ENCODE results near the gene CYP1A2. TPM values are rescaled to one million over a fixed set of nuclear protein-coding genes. Genes with fewer than 3 reads are reported as not detected.
"Not testable (repeated sequence)": the region's sequence is repeated elsewhere in the genome, so short reads cannot be mapped to it uniquely, and the experiment has no call there.

Gene CYP1A2
- total RNA-seq, 1 donor = not detected

DNA sequence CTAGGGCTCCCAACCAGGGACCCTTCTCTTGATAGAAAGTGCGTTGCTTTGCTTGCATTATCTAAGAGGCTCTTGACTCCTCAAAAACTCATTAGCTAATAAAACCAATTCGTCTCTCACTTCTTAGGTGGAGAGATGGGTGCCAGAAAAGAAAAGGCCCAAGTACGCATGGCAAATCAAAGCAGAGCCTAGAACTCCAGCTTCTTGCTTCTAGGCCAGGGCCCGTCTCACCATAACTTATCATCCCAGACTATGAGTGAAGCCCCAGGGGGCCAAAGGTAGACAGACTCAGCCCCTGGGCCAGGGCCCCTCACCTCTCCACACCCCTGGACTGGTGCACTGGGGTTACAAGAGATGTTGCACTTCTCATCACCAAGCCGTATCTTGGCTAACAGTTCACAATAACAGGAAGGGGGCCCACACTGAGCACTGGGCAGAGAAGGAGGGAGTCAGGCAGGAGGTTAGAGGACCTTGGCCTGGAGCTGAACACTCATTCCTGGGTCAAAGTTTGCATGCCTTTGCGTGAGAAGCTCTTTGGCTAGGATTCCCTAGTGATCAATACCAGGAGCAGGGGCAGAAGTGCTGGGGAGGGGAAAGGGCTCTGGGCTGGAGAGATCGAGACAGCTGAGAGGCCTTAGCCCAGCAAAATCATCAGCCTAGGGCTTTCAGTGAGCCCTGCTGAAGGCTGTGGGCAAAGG, 17.9 kb upstream of the CYP1A2 start:
- H2AFZ ChIP-seq (ENCODE audit: low read length) = no peak overlapping the region
- no peak overlapping the region for H3K27ac ChIP-seq (ENCODE audit: low read depth, low read length)
- TF ChIP-seq, protein P1, sequence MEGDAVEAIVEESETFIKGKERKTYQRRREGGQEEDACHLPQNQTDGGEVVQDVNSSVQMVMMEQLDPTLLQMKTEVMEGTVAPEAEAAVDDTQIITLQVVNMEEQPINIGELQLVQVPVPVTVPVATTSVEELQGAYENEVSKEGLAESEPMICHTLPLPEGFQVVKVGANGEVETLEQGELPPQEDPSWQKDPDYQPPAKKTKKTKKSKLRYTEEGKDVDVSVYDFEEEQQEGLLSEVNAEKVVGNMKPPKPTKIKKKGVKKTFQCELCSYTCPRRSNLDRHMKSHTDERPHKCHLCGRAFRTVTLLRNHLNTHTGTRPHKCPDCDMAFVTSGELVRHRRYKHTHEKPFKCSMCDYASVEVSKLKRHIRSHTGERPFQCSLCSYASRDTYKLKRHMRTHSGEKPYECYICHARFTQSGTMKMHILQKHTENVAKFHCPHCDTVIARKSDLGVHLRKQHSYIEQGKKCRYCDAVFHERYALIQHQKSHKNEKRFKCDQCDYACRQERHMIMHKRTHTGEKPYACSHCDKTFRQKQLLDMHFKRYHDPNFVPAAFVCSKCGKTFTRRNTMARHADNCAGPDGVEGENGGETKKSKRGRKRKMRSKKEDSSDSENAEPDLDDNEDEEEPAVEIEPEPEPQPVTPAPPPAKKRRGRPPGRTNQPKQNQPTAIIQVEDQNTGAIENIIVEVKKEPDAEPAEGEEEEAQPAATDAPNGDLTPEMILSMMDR (IDR thresholded peaks at IDR 0.05; ENCODE audit: extremely low read depth, low read depth, low read length) = no peak
- peaks cover 75% of the 10 kb centered on the region for H3K27me3 ChIP-seq (ENCODE audit: insufficient read depth, low read length)
- no peak overlapping the region for H3K4me3 ChIP-seq (ENCODE audit: insufficient read depth, low read length)
- H3K4me2 ChIP-seq (ENCODE audit: insufficient read depth, low read length) = no peak overlapping the region
- peaks cover 8% of the 10 kb centered on the region for H3K4me1 ChIP-seq (ENCODE audit: insufficient read depth, low read length)
- no peaks in the 10 kb centered on the region for H3K9me3 ChIP-seq (ENCODE audit: low read depth, low read length)
- H3K79me2 ChIP-seq (ENCODE audit: insufficient read depth, low read length) = no peaks in the 10 kb centered on the region
- no peaks in the 10 kb centered on the region for H3K36me3 ChIP-seq (ENCODE audit: insufficient read depth, low read length)
- DNase-seq (ENCODE audit: insufficient read length, low spot score, missing footprints) = no peak
- H4K20me1 ChIP-seq (ENCODE audit: insufficient read depth, low read length) = no peaks in the 10 kb centered on the region

DNA sequence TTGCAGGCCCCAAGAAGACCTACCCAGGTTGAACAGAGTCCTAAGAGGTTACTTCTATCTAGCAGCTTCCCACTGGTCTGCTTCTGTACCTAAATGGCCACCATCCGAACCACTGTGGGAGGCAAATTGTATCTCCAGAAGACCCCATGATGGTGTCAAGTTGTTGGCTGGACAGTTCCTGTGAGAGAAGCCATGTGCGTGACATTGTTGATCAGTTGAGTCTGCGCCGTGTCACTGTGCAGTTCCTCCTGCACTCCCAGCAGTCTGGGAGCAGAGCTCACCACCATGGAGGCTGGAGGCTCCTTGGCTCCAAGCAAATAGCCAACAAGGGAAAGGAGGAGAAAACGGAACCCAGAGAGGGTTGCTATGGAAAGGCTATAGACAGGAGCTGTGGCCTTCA, 15.8 kb upstream of the CYP1A2 start:
- no peaks in the 10 kb centered on the region for H3K9me3 ChIP-seq (ENCODE audit: low read depth, low read length)
- peaks cover 62% of the 10 kb centered on the region for H3K27me3 ChIP-seq (ENCODE audit: insufficient read depth, low read length)
- no peaks in the 10 kb centered on the region for H3K4me1 ChIP-seq (ENCODE audit: insufficient read depth, low read length)
- H3K27ac ChIP-seq (ENCODE audit: low read depth, low read length) = no peak overlapping the region
- DNase-seq (ENCODE audit: insufficient read length, low spot score, missing footprints) = no peak
- no peak overlapping the region for H2AFZ ChIP-seq (ENCODE audit: low read length)
- no peak overlapping the region for H3K4me2 ChIP-seq (ENCODE audit: insufficient read depth, low read length)
- TF ChIP-seq, protein P1 (IDR thresholded peaks at IDR 0.05; ENCODE audit: extremely low read depth, low read depth, low read length) = no peak
- no peaks in the 10 kb centered on the region for H3K79me2 ChIP-seq (ENCODE audit: insufficient read depth, low read length)
- no peaks in the 10 kb centered on the region for H3K36me3 ChIP-seq (ENCODE audit: insufficient read depth, low read length)
- H4K20me1 ChIP-seq (ENCODE audit: insufficient read depth, low read length) = no peaks in the 10 kb centered on the region
- H3K4me3 ChIP-seq (ENCODE audit: insufficient read depth, low read length) = no peak overlapping the region

DNA sequence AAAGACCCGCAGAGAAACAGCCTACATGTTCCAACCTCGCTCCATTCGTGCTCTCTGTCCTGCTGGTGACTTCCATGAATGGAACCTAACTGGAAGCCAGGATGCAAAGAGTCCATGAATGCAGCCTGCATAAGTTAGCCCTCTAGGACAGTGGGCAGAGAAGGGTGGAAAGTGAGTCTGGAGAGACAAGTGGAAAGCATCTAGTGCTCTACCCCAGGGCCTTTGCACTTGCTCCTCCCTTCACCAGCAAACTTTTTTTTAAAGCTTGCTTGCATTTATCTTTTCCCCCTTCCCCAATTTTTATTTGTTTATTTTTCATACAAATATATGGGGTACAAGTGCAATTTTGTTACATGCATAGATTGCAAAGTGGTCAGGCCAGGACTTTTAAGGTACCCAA, 15.4 kb upstream of the CYP1A2 start:
- DNase-seq (ENCODE audit: insufficient read length, low spot score, missing footprints) = no peak
- Histone ChIP-seq H3K4me1 (ENCODE audit: insufficient read depth, low read length) (no peaks in the 10 kb centered on the region), H2AFZ (ENCODE audit: low read length) (no peak overlapping the region), H4K20me1 (ENCODE audit: insufficient read depth, low read length) (no peaks in the 10 kb centered on the region), H3K27me3 (ENCODE audit: insufficient read depth, low read length) (peaks cover 59% of the 10 kb centered on the region), H3K27ac (ENCODE audit: low read depth, low read length) (no peak overlapping the region), H3K4me3 (ENCODE audit: insufficient read depth, low read length) (no peak overlapping the region), H3K9me3 (ENCODE audit: low read depth, low read length) (no peaks in the 10 kb centered on the region), H3K79me2 (ENCODE audit: insufficient read depth, low read length) (no peaks in the 10 kb centered on the region), H3K4me2 (ENCODE audit: insufficient read depth, low read length) (no peak overlapping the region), H3K36me3 (ENCODE audit: insufficient read depth, low read length) (no peaks in the 10 kb centered on the region)
- TF ChIP-seq, protein P1 (IDR thresholded peaks at IDR 0.05; ENCODE audit: extremely low read depth, low read depth, low read length) = no peak

DNA sequence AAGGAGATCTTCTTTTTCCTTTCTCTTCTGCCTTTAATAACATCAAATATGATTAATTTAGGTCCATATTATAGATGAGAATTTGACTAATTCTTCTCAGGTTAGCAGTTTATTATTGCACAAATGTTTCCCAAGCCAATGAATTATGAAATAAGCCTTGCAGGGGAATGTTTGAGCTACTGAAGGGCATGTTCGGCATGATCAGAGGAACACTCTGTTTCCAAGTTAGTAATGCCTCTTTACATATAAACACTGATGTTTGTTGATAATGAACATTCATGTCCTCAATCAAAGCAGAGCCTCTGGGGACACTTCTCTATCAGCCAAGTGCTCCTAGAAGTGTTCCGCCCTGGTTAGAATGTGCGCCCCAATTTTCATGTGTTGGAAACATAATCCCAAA, 13.3 kb upstream of the CYP1A2 start:
- TF ChIP-seq, protein P1 (IDR thresholded peaks at IDR 0.05; ENCODE audit: extremely low read depth, low read depth, low read length) = no peak
- Histone ChIP-seq H3K27ac (ENCODE audit: low read depth, low read length) (no peak overlapping the region), H3K4me2 (ENCODE audit: insufficient read depth, low read length) (no peak overlapping the region), H4K20me1 (ENCODE audit: insufficient read depth, low read length) (no peaks in the 10 kb centered on the region), H3K9me3 (ENCODE audit: low read depth, low read length) (no peaks in the 10 kb centered on the region), H3K4me1 (ENCODE audit: insufficient read depth, low read length) (no peaks in the 10 kb centered on the region), H3K27me3 (ENCODE audit: insufficient read depth, low read length) (peaks cover 58% of the 10 kb centered on the region), H3K4me3 (ENCODE audit: insufficient read depth, low read length) (no peak overlapping the region), H3K79me2 (ENCODE audit: insufficient read depth, low read length) (no peaks in the 10 kb centered on the region), H2AFZ (ENCODE audit: low read length) (no peak overlapping the region), H3K36me3 (ENCODE audit: insufficient read depth, low read length) (no peaks in the 10 kb centered on the region)
- DNase-seq (ENCODE audit: insufficient read length, low spot score, missing footprints) = no peak

DNA sequence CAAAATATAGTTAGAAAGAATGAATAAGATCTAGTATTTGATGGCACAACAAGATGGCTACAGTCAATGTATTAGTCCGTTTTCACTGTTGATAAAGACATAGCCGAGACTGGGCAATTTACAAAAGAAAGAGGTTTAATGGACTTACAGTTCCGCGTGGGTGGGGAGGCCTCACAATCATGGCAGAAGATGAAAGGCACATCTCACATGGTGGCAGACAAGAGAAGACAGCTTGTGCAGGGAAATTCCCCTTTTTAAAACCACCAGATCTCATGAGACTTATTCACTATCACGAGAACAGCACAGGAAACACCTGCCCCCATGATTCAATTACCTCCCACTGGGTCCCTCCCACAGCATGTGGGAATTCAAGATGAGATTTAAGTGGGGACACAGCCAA, 10.4 kb upstream of the CYP1A2 start:
- H4K20me1 ChIP-seq (ENCODE audit: insufficient read depth, low read length); H3K4me2 ChIP-seq (ENCODE audit: insufficient read depth, low read length); H3K36me3 ChIP-seq (ENCODE audit: insufficient read depth, low read length); H3K4me1 ChIP-seq (ENCODE audit: insufficient read depth, low read length); H3K4me3 ChIP-seq (ENCODE audit: insufficient read depth, low read length); H3K79me2 ChIP-seq (ENCODE audit: insufficient read depth, low read length); H3K27ac ChIP-seq (ENCODE audit: low read depth, low read length); H3K9me3 ChIP-seq (ENCODE audit: low read depth, low read length); DNase-seq (ENCODE audit: insufficient read length, low spot score, missing footprints); H2AFZ ChIP-seq (ENCODE audit: low read length): not testable (repeated sequence)
- H3K27me3 ChIP-seq (ENCODE audit: insufficient read depth, low read length) = peaks cover 31% of the 10 kb centered on the region
